Measurements from ENCODE around the gene FMN2. TPM values are rescaled to one million over a fixed set of nuclear protein-coding genes. Genes with fewer than 3 reads are reported as not detected.

Gene FMN2
- total RNA-seq, 2 experiments from 2014 or later = not detected

- H3K27ac ChIP-seq (ENCODE audit: low read depth in 1 of 2, low read length in 2 of 2) = no peak overlapping the region
- Mint-ChIP-seq H3K36me3 (ENCODE audit: low read depth) (no peaks in the 10 kb centered on the region), H3K4me1 (ENCODE audit: low read depth) (no peaks in the 10 kb centered on the region), H3K27ac (no peak overlapping the region), H3K9me3 (peaks cover 3% of the 10 kb centered on the region), H3K4me3 (no peak overlapping the region), H3K27me3 (peaks cover 3% of the 10 kb centered on the region)
- H3K4me1 ChIP-seq (ENCODE audit: insufficient read depth, low read length) = no peaks in the 10 kb centered on the region
- no peaks in the 10 kb centered on the region for H3K27me3 ChIP-seq (ENCODE audit: control insufficient read depth in 1 of 2, insufficient read depth in 2 of 2, low read length in 2 of 2)
- no peak overlapping the region for H3K4me3 ChIP-seq (ENCODE audit: low read length)
- H3K9me3 ChIP-seq (ENCODE audit: control insufficient read depth in 1 of 2, insufficient read depth in 1 of 2, low read length in 2 of 2) = peaks cover 0 to 4% of the 10 kb centered on the region in 2 experiments
- TF ChIP-seq CTCF (IDR thresholded peaks at IDR 0.05) = no peak
- ATAC-seq (ENCODE audit: poor library complexity) = no peak
- H3K36me3 ChIP-seq (ENCODE audit: insufficient read depth, low read length) = no peaks in the 10 kb centered on the region
- intact Hi-C loops (cut with DNase I, micrococcal nuclease) = no loop called here
- ChIA-PET CTCF (no interaction called here), POLR2A (no interaction called here)
- no peak for DNase-seq
These were observed 13.0 kb downstream of the FMN2 start for GRCh38 chr1:240104672-240105071.

GRCh38 chr1:240107058-240107684 is 15.5 kb downstream of the FMN2 start:
- Histone ChIP-seq H3K27me3 (ENCODE audit: control insufficient read depth in 1 of 2, insufficient read depth in 2 of 2, low read length in 2 of 2) (no peaks in the 10 kb centered on the region), H3K27ac (ENCODE audit: low read depth in 1 of 2, low read length in 2 of 2) (no peak overlapping the region), H3K9me3 (ENCODE audit: control insufficient read depth in 1 of 2, insufficient read depth in 1 of 2, low read length in 2 of 2) (peaks cover 0 to 4% of the 10 kb centered on the region in 2 experiments), H3K36me3 (ENCODE audit: insufficient read depth, low read length) (no peaks in the 10 kb centered on the region), H3K4me3 (ENCODE audit: low read length) (no peak overlapping the region), H3K4me1 (ENCODE audit: insufficient read depth, low read length) (no peaks in the 10 kb centered on the region)
- ATAC-seq (ENCODE audit: poor library complexity) (no peak), DNase-seq (no peak)
- Mint-ChIP-seq H3K4me3 (no peak overlapping the region), H3K27ac (no peak overlapping the region), H3K9me3 (peaks cover 3% of the 10 kb centered on the region), H3K4me1 (ENCODE audit: low read depth) (no peaks in the 10 kb centered on the region), H3K27me3 (no peaks in the 10 kb centered on the region), H3K36me3 (ENCODE audit: low read depth) (no peaks in the 10 kb centered on the region)
- CTCF ChIA-PET = no interaction called here
- POLR2A ChIA-PET = no interaction called here
- intact Hi-C loops (cut with DNase I, micrococcal nuclease) = no loop called here
- no peak for TF ChIP-seq CTCF (IDR thresholded peaks at IDR 0.05)

- no peak for DNase-seq
- H3K4me3 Mint-ChIP-seq = no peak overlapping the region
- intact Hi-C loops (cut with DNase I, micrococcal nuclease) = no loop called here
- ChIA-PET CTCF (no interaction called here), POLR2A (no interaction called here)
- no peak for TF ChIP-seq CTCF (IDR thresholded peaks at IDR 0.05)
- no peak overlapping the region for H3K27ac Mint-ChIP-seq
- Histone ChIP-seq H3K27me3 (ENCODE audit: control insufficient read depth in 1 of 2, insufficient read depth in 2 of 2, low read length in 2 of 2) (no peaks in the 10 kb centered on the region), H3K4me3 (ENCODE audit: low read length) (no peak overlapping the region), H3K27ac (ENCODE audit: low read depth in 1 of 2, low read length in 2 of 2) (no peak overlapping the region), H3K4me1 (ENCODE audit: insufficient read depth, low read length) (no peaks in the 10 kb centered on the region), H3K9me3 (ENCODE audit: control insufficient read depth in 1 of 2, insufficient read depth in 1 of 2, low read length in 2 of 2) (peaks cover 0 to 4% of the 10 kb centered on the region in 2 experiments), H3K36me3 (ENCODE audit: insufficient read depth, low read length) (no peaks in the 10 kb centered on the region)
- ATAC-seq (ENCODE audit: poor library complexity) = no peak
- H3K4me1 Mint-ChIP-seq (ENCODE audit: low read depth) = no peaks in the 10 kb centered on the region
- H3K36me3 Mint-ChIP-seq (ENCODE audit: low read depth) = no peaks in the 10 kb centered on the region
- H3K9me3 Mint-ChIP-seq = no peaks in the 10 kb centered on the region
- no peaks in the 10 kb centered on the region for H3K27me3 Mint-ChIP-seq
These were observed 17.4 kb downstream of the FMN2 start for GRCh38 chr1:240109130-240109529.
